Parathyroid adenoma (tissue), 2 donors: ENCODE data around the gene SUMO3.

ENCODE experiments used
- H2AFZ ChIP-seq: fragments of 300-600 bp; sonication (generic); one replicate; pipeline ENCODE4 v1.7.0; 2017; ENCODE audit warnings: antibody characterized with exemption, mild to moderate bottlenecking
- H3K27ac ChIP-seq: fragments of 300-600 bp; sonication (generic); one replicate; pipeline ENCODE4 v1.7.0; 2017
- H3K27me3 ChIP-seq: fragments of 300-600 bp; sonication (generic); one replicate; pipeline ENCODE4 v1.7.0; 2017; ENCODE audit warnings: low read length; ENCODE audit not compliant: control insufficient read depth, insufficient read depth
- H3K36me3 ChIP-seq: fragments of 300-600 bp; sonication (generic); one replicate; pipeline ENCODE4 v1.7.0; 2017; ENCODE audit warnings: low read length; ENCODE audit not compliant: control insufficient read depth, insufficient read depth
- H3K4me1 ChIP-seq: fragments of 300-600 bp; sonication (generic); one replicate; pipeline ENCODE4 v1.7.0; 2017; ENCODE audit warnings: control low read depth
- H3K4me2 ChIP-seq: fragments of 300-600 bp; sonication (generic); one replicate; pipeline ENCODE4 v1.7.0; 2017; ENCODE audit warnings: low read length
- H3K4me3 ChIP-seq: fragments of 300-600 bp; sonication (generic); one replicate; pipeline ENCODE4 v1.7.0; 2017; ENCODE audit warnings: low read depth, low read length
- H3K79me2 ChIP-seq: fragments of 300-600 bp; sonication (generic); one replicate; pipeline ENCODE4 v1.7.0; 2017; ENCODE audit warnings: control low read depth
- H3K9ac ChIP-seq: fragments of 300-600 bp; sonication (generic); one replicate; pipeline ENCODE4 v1.7.0; 2017; ENCODE audit warnings: mild to moderate bottlenecking
- H3K9me3 ChIP-seq: fragments of 300-600 bp; sonication (generic); one replicate; pipeline ENCODE4 v1.7.0; 2017; ENCODE audit warnings: low read length; ENCODE audit not compliant: control insufficient read depth
- TF ChIP-seq, protein P1 (sequence below): fragments of 300-600 bp; sonication (generic); IDR thresholded peaks from one replicate; pipeline ENCODE4 v1.7.0; 2017; ENCODE audit warnings: antibody characterized with exemption, mild to moderate bottlenecking
- donor health status: primary hyperparathyroidism.

SUMO3 gene

DNA sequence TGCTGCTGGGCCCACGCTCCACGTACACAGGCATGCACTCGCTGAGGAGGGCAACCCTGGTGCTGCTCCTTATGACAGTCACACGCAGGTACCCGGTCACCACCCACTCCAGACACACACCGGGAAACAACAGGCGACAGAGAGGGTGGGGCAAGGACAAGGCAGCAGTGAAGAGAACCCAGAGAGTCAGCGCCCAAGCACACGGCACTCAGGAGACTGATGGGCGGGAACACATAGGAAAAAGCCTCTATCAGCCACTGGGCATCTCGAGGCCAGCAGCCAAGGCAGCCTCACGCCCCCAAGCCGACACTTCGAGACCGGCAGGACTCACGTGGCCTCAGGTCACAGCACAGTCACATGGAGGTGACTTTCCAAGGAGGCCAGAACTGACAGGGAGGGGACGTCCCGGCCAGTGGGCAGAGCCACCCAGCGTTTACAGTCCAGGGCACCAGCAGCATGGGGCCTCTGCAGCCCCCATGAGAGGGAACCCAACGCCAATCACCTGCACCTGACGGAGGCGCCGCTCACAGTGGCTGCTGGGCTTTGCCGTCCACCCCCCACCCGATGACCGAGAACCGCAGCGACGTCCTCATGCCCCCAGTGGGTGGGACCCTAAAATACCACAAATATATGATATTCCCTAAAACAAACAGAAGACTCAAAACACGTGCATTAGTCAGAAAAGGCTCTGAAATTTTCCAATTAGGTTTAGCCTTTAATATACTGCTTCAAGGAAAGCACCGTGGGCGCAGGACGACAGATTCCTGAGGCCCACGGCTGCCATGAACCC is 35.9 kb upstream of the SUMO3 start:
- Histone ChIP-seq H3K36me3 (no peaks in the 10 kb centered on the region), H3K9ac (no peak overlapping the region), H3K4me2 (no peak overlapping the region), H3K27ac (no peak overlapping the region), H3K27me3 (no peaks in the 10 kb centered on the region), H2AFZ (no peak overlapping the region), H3K79me2 (no peaks in the 10 kb centered on the region), H3K9me3 (no peaks in the 10 kb centered on the region), H3K4me3 (no peak overlapping the region), H3K4me1 (no peaks in the 10 kb centered on the region)
- TF ChIP-seq, protein P1, sequence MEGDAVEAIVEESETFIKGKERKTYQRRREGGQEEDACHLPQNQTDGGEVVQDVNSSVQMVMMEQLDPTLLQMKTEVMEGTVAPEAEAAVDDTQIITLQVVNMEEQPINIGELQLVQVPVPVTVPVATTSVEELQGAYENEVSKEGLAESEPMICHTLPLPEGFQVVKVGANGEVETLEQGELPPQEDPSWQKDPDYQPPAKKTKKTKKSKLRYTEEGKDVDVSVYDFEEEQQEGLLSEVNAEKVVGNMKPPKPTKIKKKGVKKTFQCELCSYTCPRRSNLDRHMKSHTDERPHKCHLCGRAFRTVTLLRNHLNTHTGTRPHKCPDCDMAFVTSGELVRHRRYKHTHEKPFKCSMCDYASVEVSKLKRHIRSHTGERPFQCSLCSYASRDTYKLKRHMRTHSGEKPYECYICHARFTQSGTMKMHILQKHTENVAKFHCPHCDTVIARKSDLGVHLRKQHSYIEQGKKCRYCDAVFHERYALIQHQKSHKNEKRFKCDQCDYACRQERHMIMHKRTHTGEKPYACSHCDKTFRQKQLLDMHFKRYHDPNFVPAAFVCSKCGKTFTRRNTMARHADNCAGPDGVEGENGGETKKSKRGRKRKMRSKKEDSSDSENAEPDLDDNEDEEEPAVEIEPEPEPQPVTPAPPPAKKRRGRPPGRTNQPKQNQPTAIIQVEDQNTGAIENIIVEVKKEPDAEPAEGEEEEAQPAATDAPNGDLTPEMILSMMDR: no peak

DNA sequence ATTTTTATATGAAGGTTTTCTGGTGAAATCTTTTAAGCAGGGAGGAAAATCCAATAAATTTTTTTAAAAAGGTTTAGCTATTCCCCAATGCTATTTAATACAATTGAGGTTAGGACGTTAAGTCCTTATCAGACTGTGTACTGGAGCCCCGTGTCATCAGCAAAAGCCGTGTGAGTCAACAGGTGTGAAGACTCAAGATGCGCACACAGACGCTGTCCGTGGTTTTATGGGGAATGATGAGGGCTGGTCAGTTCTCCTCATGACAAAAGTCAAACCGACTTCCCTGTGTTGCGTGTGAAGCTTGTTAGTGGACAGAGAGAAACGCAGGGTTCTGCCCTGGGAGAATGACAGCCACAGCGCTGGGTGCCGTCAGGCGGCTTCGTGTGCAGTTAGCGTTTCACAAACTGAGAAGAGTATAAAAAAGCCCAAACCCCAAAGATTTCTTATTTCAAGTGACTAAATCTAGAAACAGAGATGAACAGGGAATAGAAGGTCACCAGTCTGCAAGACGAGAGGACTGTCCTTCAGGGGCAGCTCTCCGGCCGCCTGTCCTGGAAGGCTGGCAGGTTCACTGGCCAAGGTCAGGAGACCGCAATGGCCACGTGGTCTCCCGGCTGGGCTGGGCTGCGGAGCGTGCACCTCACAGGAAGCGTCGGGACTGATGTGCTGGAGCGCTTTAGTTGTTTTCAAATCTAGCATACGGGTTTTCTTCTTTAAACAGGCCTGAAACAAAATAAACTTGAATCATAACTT is 33.2 kb upstream of the SUMO3 start:
- Histone ChIP-seq H3K79me2 (no peaks in the 10 kb centered on the region), H3K4me3 (no peak overlapping the region), H2AFZ (no peak overlapping the region), H3K27me3 (no peaks in the 10 kb centered on the region), H3K9ac (no peak overlapping the region), H3K4me2 (no peak overlapping the region), H3K9me3 (no peaks in the 10 kb centered on the region), H3K36me3 (no peaks in the 10 kb centered on the region), H3K4me1 (no peaks in the 10 kb centered on the region), H3K27ac (no peak overlapping the region)
- TF ChIP-seq, protein P1: no peak

GRCh38 chr21:44850208-44850800 is 32.4 kb upstream of the SUMO3 start:
- Histone ChIP-seq H3K79me2 (no peaks in the 10 kb centered on the region), H3K9me3 (no peaks in the 10 kb centered on the region), H3K36me3 (no peaks in the 10 kb centered on the region), H3K27me3 (no peaks in the 10 kb centered on the region), H3K4me1 (no peaks in the 10 kb centered on the region), H2AFZ (no peak overlapping the region), H3K27ac (no peak overlapping the region), H3K4me2 (peak overlapping the region; percentile 14), H3K4me3 (no peak overlapping the region), H3K9ac (no peak overlapping the region)
- TF ChIP-seq, protein P1: no peak

DNA sequence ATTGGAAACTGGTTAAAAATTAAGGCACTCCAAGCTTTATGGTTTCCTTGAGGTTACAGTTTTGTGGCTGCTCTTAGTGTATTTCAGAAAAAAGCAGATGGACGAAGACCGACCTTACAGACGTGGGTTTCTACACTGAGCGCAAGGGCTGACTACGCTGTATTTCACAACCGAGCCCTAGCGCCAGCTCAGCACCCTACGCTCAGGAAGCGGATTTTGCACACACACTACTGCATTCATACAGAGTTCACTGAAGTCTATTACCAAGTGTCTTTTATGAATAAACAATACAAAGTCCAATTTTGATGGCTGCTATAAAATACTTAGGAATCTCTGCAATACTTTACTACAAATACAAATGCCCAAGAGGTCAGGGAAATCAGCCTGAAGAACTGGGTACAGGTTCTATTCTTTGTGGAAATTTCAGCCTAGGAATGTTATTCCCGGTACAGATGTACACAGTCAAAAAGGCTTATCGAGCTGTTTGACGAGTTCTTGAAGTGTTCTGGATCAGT is 31.8 kb upstream of the SUMO3 start:
- TF ChIP-seq, protein P1: no peak
- H3K4me1 ChIP-seq: no peaks in the 10 kb centered on the region
- no peaks in the 10 kb centered on the region for H3K36me3 ChIP-seq

More for the DNA sequence above, 31.8 kb upstream of the SUMO3 start:
- no peak overlapping the region for H3K27ac ChIP-seq
- peak overlapping the region; percentile 13 for H3K4me3 ChIP-seq
- peak overlapping the region; percentile 14 for H3K4me2 ChIP-seq
- no peak overlapping the region for H2AFZ ChIP-seq
- H3K9ac ChIP-seq: no peak overlapping the region
- no peaks in the 10 kb centered on the region for H3K27me3 ChIP-seq
- H3K79me2 ChIP-seq: no peaks in the 10 kb centered on the region
- H3K9me3 ChIP-seq: no peaks in the 10 kb centered on the region
